KMS-11 (cell line): ENCODE data around the gene RETNLB.

ENCODE experiments used
- H2AFZ ChIP-seq: fragments of 200-600 bp; sonication (generic); 2 replicates; pipeline ENCODE4 v1.6.1; 2016; ENCODE audit warnings: antibody characterized with exemption, mixed run types, low read depth
- H3K27ac ChIP-seq: fragments of 200-600 bp; sonication (generic); 2 replicates; pipeline ENCODE4 v1.6.1; 2016; ENCODE audit warnings: mild to moderate bottlenecking, mixed run types
- H3K27me3 ChIP-seq: fragments of 200-600 bp; sonication (generic); 2 replicates; pipeline ENCODE4 v1.6.1; 2017; ENCODE audit warnings: mild to moderate bottlenecking, low read depth, mixed run types, moderate library complexity; ENCODE audit not compliant: insufficient read depth
- H3K36me3 ChIP-seq: fragments of 200-600 bp; sonication (generic); 2 replicates; pipeline ENCODE4 v1.6.1; 2017; ENCODE audit warnings: mild to moderate bottlenecking, mixed run types; ENCODE audit not compliant: insufficient read depth
- H3K4me1 ChIP-seq: fragments of 200-600 bp; sonication (generic); 2 replicates; pipeline ENCODE4 v1.6.1; 2016; ENCODE audit warnings: mild to moderate bottlenecking, low read depth, mixed run types; ENCODE audit not compliant: poor library complexity, severe bottlenecking
- H3K4me2 ChIP-seq: fragments of 200-600 bp; sonication (generic); 2 replicates; pipeline ENCODE4 v1.7.0; 2016; ENCODE audit warnings: mild to moderate bottlenecking, mixed run types
- H3K4me3 ChIP-seq: fragments of 200-600 bp; sonication (generic); IDR thresholded peaks from 2 replicates; pipeline ENCODE4 v1.6.1; 2017; ENCODE audit warnings: low read depth, low read length, mixed read lengths; ENCODE audit not compliant: insufficient read depth
- H3K79me2 ChIP-seq: fragments of 200-600 bp; sonication (generic); 2 replicates; pipeline ENCODE4 v1.6.1; 2016; ENCODE audit warnings: low read depth, mixed run types; ENCODE audit not compliant: insufficient read depth
- H3K9ac ChIP-seq: fragments of 200-600 bp; sonication (generic); 2 replicates; pipeline ENCODE4 v1.6.1; 2016; ENCODE audit warnings: mild to moderate bottlenecking, mixed run types
- H4K20me1 ChIP-seq: fragments of 200-600 bp; sonication (generic); 2 replicates; pipeline ENCODE4 v1.6.1; 2016; ENCODE audit warnings: mild to moderate bottlenecking, mixed run types; ENCODE audit not compliant: insufficient read depth
- TF ChIP-seq, protein P1 (sequence below): fragments of 200-600 bp; sonication (generic); conservative IDR thresholded peaks from 2 replicates; pipeline ENCODE4 v1.6.1; 2017; ENCODE audit warnings: low read depth, mild to moderate bottlenecking, antibody characterized with exemption, low read length, moderate library complexity, mixed read lengths

RETNLB gene

DNA sequence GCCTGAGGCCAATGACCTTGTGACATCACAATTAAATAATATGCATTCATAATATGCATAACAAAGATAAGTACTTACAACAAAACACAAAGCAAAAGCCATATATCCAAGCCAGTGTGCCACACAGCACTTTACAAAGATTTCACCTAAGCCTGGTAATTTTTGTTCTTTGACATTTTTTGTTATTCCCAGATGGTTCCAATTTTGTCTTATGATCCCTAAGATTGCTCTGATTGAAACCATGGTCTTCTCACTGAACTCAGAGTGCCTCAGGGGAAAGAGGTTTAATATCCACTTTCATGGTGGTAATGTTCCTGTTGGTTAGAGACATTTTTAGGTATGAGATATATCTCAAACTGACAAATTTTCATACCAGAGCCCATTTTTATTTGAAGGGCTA is 29.1 kb downstream of the RETNLB start:
- no peak overlapping the region for H3K4me3 ChIP-seq
- no peaks in the 10 kb centered on the region for H3K27me3 ChIP-seq
- H3K36me3 ChIP-seq: no peaks in the 10 kb centered on the region
- peaks cover 5% of the 10 kb centered on the region for H3K4me1 ChIP-seq
- no peak overlapping the region for H3K4me2 ChIP-seq
- no peak overlapping the region for H3K9ac ChIP-seq
- H3K27ac ChIP-seq: no peak overlapping the region
- TF ChIP-seq, protein P1, sequence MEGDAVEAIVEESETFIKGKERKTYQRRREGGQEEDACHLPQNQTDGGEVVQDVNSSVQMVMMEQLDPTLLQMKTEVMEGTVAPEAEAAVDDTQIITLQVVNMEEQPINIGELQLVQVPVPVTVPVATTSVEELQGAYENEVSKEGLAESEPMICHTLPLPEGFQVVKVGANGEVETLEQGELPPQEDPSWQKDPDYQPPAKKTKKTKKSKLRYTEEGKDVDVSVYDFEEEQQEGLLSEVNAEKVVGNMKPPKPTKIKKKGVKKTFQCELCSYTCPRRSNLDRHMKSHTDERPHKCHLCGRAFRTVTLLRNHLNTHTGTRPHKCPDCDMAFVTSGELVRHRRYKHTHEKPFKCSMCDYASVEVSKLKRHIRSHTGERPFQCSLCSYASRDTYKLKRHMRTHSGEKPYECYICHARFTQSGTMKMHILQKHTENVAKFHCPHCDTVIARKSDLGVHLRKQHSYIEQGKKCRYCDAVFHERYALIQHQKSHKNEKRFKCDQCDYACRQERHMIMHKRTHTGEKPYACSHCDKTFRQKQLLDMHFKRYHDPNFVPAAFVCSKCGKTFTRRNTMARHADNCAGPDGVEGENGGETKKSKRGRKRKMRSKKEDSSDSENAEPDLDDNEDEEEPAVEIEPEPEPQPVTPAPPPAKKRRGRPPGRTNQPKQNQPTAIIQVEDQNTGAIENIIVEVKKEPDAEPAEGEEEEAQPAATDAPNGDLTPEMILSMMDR: no peak
- no peak overlapping the region for H2AFZ ChIP-seq
- no peaks in the 10 kb centered on the region for H3K79me2 ChIP-seq
- H4K20me1 ChIP-seq: no peaks in the 10 kb centered on the region

DNA sequence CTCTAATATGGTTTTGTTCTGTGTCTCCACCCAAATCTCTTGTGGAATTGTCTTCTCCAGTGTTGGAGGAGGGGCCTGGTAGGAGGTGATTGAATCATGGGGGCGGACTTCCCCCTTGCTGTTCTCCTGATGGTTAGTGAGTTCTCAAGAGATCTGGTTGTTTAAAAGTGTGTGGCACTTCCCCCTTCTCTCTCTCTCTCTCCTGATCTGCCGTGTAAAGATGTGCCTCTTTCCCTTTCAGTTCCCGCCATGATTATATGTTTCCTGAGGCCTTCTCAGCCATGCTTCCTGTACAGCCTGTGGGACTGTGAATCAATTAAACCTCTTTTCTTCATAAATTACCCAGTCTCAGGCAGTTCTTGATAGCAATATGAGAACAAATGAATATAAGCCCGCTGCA is 33.1 kb downstream of the RETNLB start:
- Histone ChIP-seq H3K79me2 (no peaks in the 10 kb centered on the region), H4K20me1 (no peaks in the 10 kb centered on the region), H3K27me3 (no peaks in the 10 kb centered on the region), H3K4me3 (no peak overlapping the region), H3K9ac (no peak overlapping the region), H3K4me2 (no peak overlapping the region), H3K36me3 (no peaks in the 10 kb centered on the region), H3K4me1 (no peaks in the 10 kb centered on the region), H3K27ac (no peak overlapping the region), H2AFZ (no peak overlapping the region)
- TF ChIP-seq, protein P1: no peak

DNA sequence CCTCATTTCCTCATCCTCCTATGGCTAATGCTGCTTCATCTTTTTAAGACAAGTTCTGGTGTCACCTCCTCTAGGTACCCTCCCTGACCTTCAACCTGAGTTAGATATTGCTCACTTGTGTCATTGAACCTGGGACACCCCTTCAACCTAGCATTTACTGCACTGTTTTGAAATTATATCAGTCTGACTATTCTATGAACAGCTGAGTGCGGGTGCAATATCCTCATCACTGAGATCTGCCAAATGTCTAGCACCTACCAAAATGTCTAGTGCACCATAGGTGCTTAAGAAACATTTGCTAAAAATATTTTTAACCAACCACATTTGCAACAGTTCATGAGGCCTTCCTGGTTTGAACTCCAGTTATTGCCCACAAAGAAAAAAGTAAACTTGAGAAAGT is 34.5 kb downstream of the RETNLB start:
- TF ChIP-seq, protein P1: no peak
- H3K79me2 ChIP-seq: no peaks in the 10 kb centered on the region
- H2AFZ ChIP-seq: no peak overlapping the region
- no peak overlapping the region for H3K27ac ChIP-seq
- no peak overlapping the region for H3K4me2 ChIP-seq
- H4K20me1 ChIP-seq: no peaks in the 10 kb centered on the region
- no peaks in the 10 kb centered on the region for H3K36me3 ChIP-seq
- no peak overlapping the region for H3K9ac ChIP-seq
- H3K4me1 ChIP-seq: no peaks in the 10 kb centered on the region
- H3K27me3 ChIP-seq: no peaks in the 10 kb centered on the region
- H3K4me3 ChIP-seq: no peak overlapping the region

DNA sequence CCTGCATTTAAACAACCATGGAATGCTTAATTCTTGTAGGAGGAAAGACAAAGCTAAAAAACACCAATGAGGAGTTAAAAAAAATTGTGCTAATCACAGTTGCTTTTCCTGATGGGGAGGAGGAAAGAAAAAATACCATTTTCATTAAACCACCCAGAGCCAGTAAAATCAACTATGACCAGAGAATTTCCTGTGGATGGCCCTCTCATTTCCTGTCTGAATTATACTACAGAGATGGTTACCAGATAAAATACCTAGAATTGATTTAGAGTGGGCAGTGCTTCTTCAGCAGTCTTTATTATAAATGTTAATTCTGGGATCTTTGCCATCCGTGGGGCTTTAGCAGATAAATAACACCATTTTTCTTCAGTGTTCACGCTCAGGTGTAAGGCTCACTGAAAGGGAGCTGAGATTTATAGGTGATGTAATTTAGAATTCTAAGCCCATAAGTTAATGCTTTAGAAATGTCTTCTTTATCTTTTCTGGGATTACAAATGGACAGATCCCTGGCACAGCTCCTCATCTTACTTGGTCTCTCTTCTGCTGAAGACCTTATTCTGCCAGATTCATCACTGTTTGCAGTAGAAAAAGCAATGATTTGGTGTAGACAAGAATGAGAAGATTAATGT is 37.9 kb downstream of the RETNLB start:
- H3K9ac ChIP-seq: no peak overlapping the region
- no peak overlapping the region for H2AFZ ChIP-seq
- TF ChIP-seq, protein P1: no peak
- H3K4me1 ChIP-seq: no peaks in the 10 kb centered on the region
- no peak overlapping the region for H3K4me2 ChIP-seq
- H3K27ac ChIP-seq: no peak overlapping the region
- no peaks in the 10 kb centered on the region for H4K20me1 ChIP-seq
- H3K36me3 ChIP-seq: no peaks in the 10 kb centered on the region
- H3K4me3 ChIP-seq: no peak overlapping the region
- H3K27me3 ChIP-seq: no peaks in the 10 kb centered on the region
- no peaks in the 10 kb centered on the region for H3K79me2 ChIP-seq
